SW480 (cell line): ENCODE data around the gene FBXW5.

Experiments used
- DNase-seq: peaks from one replicate; pipeline ENCODE4 v3.0.0-alpha.2; 2016; ENCODE audit warnings: low spot score

FBXW5 gene

DNA sequence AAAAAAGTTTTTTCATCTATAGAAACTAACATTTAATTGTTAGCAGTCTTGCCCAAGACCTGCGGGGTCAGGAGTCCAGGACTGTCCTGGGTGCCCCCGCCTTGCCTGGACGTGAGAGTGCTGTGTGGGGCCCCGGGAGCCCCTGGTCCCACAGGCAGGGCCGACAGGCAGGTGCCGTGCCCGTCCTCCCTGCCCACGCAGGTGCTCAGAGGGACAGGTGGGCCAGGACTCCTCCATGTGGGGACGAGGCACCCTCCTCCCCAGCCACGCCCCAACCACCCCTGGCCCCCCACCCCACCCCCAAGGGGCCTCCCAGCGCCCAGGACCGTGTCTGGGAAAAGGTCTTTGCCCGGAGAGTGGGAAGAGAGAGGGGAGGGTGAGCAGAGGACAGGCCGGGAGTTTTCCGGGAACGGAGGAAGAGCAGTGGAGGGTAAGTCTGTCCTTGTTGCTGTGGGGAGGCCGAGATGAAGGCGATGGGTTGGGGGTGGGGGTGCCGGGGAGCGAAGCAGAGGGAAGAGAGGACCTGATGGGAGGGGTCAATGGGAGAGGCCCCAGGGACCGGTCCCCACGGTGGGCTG, 4.8 kb upstream of the FBXW5 start:
- no peak for DNase-seq

DNA sequence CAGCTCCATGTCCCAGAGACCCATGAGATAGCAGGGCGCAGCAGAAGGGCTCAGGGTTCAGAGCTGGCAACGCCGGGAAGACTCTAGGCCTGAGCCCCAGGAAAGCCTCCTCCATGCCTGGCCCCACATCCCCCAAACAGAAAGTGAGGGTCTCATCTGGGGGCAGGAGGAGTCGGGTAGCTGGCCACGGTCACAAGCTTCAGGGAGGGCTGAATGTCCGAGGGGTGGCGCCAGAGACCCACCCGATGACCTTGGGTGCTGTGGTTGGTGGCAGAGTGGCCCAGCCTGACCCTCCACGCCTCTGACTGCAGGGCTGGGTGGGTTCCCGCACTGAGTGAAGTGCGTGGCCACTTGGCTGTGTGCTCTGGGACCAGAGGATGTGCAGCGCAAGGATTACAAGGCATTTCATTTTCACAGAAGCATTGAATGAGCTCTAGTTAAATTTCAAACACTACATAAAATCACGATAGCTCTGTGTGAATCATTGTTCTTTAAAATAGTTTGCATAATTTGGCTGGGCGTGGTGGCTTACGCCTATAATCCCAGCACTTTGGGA, 3.5 kb upstream of the FBXW5 start:
- peak; percentile 68 for DNase-seq

DNA sequence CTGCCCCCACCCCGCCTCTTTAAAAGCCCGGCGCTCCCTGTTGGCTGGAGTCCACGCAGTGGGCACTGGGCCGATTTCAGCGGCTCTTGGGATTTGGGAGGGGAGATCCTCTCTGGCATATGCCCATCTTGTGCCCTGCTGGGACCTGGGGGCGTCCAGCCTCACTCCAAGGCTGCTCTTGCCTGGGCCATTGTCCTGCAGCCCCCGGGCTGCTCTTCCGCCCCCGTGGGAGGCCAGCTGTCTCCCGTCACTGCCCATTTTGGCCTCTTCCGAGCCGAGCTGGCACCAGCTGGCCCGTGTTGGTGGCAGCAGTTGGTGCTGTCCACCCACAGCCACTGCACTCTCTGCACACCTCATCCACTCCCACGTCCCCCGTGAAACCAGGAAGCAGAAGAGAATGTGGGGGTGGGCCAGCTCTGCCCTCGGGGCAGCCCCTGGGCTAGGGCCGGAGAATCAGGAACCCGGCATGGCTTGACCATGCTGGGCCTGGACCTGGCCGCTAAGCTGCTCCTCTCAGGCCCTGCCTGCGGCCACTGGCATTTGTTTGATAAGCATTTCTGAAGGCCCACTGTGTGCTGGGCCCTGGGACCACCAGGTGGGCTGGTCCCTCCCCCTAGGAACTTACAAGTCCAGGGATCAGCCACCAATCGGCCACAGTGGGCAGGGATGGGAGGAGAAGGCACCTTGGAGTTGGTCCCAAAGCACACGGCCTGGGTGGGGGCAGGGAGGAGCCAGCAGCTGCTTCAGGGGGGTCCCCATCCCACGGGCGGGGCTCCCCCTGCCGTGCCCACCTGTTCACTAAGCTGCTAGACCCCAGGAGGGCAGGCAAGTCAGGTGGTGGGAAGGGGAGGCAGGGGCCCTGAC, 2.7 kb upstream of the FBXW5 start:
- no peak for DNase-seq

DNA sequence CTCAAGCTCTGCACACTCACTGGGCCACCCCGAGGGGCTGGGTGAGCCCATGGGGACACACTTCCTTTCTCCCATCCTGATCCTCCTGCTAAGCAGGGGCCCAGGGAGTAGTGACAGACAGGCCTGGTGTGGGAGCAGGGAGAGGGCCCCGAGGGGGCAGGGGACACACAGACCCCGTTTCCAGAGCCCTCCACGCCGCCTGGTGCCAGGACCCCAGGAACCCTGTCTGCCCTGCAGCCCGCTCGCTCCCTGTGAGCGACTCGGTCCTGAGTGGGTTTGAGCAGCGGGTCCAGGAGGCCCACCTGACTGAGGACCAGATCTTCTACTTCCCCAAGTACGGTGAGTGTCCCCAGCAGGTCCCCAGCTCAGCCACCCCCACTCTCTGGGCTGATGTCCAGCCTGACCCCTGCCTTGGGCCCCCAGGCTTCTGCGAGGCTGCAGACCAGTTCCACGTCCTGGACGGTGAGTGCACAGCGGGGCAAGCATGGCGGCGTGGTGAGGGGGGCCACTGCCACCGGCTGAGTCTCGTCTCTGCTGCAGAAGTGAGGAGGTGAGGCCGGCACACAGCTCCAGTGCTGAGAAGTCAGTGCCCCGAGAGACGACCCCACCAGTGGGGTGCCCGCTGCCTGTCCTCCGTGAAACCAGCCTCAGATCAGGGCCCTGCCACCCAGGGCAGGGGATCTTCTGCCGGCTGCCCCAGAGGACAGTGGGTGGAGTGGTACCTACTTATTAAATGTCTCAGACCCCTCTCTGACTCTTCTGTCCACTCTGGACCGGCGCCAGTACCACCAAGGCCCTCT, 1.9 kb upstream of the FBXW5 start:
- DNase-seq = no peak

DNA sequence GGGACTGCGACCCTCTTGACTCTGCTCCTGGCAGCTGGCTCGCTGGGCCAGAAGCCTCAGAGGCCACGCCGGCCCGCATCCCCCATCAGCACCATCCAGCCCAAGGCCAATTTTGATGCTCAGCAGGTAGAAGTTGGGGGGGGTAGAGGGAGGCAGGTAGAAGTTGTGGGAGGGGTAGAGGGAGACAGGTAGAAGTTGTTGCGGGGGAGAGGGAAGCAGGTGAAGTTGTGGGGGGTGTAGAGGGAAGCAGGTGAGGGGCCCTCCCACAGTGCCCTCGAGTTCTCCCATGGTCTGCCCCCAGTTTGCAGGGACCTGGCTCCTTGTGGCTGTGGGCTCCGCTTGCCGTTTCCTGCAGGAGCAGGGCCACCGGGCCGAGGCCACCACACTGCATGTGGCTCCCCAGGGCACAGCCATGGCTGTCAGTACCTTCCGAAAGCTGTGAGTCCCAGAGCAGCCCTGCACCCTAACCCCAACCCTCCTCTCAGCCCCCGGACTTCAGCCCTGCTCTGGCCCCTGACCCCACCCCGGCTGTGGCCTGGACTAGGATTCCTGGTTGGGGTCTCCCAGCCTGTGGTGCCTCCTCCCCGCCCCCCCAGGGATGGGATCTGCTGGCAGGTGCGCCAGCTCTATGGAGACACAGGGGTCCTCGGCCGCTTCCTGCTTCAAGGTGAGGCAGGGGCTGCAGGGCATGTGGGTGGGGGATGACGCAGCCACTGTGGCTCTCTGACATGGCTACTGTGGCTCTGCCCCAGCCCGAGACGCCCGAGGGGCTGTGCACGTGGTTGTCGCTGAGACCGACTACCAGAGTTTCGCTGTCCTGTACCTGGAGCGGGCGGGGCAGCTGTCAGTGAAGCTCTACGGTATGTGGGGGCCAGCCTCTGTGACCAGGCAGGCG, 1.0 kb upstream of the FBXW5 start:
- DNase-seq = no peak

DNA sequence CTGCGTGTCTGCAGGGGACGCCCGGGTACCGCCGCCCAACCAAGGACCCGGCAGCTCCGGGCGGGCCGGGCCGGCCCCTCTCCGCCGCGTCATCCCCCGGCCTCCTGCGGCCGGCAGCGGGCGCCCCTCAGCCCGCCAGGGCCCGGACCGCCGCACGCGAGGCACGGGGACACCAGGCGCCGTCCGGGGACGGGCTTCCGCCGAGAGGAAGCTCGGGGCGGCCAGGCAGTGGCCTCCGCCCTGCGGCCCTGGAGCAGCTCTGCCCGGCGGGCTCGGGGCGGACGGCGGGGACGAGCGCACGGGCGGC, 373 bp downstream of the FBXW5 start:
- no peak for DNase-seq

DNA sequence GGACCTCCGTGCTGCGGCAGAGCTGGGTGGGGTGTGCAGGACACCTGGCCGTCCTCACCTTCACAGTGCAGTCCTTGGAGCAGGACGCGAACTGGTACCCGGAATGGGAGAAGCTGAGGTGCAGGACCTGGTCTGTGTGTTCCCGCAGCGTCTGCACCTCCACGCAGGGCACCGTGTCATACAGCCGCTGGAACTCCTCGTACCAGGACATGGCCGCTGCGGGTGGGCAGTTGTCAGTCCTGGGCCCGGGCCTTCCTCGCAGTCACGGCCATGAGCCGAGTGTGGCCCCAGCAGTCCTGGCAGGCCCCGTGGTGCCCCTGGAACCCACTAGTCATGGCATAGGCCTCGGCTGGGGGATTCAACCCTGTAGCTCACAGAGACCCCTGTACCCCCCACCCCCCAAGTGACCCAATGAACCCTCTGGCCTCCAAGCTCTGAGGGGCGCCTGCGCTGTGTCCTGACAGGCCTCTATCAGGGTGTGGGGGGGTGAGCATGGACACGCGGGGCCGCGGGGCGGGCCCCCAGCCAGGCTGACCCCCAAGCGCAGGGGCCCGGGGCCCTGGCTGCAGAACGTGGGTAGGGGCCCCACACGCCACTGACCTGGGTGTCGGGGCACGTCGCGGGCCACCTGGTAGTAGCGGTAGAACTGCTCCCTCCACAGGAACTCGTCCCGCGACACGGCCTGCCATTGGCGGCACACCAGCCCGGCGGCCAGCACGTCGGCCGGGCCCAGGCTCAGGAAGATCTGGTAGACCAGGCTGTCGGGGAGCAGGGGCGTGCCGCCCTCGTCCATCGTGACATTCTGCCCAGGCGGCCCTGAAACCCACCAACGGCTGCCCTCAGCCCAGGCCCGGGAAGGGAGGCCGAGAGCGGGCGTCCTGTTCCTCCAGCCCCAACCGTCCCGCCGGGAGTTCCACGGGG, 987 bp downstream of the FBXW5 start:
- no peak for DNase-seq

DNA sequence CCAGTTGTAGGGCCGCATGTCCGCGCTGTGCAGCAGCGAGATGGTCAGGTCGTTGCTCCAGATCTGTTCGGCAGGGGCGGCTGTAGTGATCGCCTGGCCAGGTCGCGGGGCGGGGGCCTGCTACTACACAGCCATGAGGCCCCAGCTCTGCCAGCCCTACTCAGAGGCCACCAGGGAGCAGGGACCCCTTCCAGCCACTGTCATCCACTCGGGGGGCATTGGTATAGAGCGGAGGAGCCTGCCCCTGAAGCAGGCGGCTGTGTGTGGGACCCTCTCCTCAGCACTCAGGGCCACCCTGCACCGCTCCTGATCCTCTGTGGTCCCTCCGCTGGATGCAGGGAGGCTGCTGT, 1.7 kb downstream of the FBXW5 start:
- no peak for DNase-seq

DNA sequence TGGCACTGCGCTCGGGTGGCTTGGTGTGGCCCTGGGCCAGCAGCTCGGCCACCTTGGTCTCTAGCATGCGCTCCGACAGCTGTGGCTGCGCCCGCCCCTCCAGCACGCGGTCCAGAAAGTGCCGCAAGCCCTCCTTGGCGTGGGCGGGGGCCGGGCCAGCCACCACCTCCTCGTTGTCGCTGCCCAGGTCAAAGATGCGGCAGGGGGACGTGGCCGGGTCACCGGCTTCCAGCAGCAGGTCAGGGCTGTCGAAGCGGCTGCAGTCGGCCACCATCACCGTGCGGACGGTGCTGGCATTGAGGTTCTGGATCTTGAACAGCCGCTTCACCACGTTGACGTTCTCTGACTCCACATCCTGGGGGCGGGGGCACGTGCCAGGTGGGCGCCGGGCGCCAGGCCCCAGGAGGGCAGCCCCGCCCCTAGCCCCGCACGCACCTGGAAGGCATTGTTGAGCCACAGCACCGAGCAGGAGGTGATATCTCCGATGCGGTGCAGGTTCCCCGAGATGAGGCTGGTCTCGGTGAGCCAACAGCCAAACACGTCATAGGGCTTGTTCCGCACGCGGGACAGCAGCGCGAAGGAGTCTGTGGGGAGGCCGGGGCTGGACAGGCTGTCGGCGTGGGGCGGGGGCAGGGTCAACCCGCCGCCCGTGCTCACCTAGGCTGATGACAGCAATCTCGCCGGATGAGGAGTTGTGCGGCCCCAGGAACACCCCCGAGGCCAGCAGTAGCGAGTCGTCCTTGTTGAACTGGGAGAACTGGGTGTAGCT, 2.2 kb downstream of the FBXW5 start:
- DNase-seq = no peak

DNA sequence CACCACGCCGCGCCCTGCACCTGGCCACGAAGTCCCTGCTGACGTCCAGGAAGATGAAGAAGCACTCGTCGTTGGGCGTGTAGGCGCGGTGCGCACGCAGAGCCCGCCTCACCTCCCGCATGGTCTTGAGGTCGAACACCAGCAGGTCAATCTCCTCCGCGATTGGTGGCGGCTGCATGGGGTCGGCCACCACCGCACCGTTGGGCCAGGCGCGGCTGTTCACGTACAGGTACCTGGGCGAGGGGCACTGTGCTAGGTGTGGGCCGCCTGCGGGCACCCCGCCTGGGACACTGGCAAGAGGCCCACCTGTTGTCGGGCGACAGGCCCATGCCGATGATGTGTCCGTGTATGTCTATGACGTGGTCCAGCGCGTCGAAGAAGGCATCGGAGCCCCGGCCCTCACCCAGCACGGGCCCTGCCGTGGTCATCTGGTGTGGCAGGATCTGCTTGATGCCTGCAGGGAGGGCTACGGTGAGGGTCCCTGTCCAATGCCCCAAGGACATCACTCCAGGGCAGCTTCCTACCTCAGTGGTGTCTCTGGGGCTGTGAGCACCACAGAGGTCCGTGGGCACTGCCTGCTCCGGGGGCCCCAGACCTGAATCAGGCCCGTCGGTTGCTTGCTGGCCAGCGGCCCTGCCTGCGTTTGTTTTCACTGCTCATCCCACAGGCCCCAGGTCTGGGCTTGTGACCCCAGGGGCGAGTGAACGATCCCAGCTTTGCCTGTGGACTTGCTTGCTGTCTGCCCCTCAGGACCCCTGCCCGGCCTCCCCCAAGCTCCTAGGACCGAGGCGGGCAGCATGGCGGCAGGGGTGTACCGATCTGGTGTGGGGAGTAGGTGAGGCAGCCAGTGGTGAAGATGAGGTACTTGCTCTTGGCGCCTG, 3.1 kb downstream of the FBXW5 start:
- DNase-seq = no peak

DNA sequence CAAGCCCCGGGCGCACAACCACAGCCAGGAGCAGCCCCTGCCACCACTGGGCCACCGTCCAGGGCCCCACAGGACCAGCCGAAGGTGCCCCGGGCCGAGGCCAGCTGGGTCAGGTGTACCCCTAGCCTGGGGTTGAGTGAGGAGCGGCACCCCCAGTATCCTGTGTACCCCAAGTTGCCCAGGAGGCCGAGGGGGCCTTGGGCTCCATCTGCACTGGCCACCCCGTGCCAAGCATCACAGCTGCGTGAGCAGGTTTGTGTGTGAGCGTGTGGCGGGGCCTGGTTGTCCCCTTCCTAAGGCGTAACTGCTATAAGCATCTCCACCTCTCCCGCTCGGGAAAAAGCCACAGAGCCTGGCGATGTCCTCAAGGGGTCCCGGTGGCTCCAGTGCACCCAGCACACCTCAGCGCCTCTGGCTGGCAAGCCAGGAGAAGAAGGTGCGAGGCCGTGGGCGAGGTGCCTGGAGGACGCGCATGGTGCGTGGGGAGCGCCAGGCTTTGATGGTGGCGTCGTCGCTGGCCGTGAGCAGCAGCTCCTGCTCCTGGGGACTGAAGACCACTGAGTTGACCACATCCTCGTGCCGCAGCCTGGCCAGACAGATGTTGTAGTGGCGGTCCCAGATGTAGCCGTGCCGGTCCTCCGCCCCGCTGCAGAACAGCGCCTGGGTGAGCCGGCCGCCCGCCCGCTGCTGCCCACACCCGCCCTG, 3.9 kb downstream of the FBXW5 start:
- DNase-seq = no peak

DNA sequence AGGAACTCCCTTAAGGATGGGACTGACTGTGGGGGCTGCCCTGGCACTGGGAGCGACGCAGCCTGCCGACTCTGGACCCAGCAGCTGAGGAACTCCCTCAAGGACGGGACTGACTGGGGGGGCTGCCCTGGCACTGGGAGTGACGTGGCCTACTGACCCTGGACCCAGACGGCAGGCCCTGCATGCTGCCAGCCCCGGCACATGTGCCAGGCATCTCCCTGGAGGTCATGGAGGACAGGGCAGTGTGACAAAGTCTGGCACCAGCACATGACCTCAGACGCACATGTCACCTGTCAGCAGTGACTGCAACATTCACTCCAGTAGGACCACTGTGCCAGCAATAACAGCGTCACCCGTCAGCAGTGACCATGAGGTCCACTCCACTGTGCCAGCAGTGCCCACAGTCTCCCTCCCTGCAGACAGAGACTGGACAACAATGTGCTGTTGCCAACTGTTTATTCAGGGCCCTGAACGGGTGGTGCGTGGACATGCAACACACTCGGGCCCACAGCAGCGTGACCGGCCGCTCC, 4.5 kb downstream of the FBXW5 start:
- no peak for DNase-seq

DNA sequence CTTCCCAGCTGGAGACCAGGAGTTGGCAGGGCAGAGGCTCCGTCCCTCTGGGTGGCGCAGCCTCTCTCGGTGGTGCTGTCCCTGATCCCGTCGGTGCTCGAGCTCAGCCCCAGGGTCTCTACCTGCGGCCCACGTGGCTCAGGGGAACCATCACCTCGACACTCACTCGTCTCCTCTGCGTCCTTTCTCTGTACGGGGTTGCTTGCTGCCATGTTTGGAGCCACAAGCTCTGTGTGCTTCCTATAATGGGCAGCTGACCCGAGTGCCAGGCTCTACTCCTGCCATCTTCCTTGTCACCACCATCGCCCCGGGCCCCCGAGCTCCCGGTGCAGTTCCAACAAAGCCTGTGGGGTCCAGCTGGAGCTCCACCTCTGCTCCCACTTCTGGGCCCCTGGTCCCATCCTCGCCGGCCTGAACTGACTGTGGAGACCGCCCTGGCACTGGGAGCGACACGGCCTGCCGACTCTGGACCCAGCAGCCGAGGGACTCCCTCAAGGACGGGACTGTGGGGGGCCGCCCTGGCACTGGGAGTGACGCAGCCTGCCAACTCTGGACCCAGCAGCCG, 5.0 kb downstream of the FBXW5 start:
- DNase-seq = no peak

DNA sequence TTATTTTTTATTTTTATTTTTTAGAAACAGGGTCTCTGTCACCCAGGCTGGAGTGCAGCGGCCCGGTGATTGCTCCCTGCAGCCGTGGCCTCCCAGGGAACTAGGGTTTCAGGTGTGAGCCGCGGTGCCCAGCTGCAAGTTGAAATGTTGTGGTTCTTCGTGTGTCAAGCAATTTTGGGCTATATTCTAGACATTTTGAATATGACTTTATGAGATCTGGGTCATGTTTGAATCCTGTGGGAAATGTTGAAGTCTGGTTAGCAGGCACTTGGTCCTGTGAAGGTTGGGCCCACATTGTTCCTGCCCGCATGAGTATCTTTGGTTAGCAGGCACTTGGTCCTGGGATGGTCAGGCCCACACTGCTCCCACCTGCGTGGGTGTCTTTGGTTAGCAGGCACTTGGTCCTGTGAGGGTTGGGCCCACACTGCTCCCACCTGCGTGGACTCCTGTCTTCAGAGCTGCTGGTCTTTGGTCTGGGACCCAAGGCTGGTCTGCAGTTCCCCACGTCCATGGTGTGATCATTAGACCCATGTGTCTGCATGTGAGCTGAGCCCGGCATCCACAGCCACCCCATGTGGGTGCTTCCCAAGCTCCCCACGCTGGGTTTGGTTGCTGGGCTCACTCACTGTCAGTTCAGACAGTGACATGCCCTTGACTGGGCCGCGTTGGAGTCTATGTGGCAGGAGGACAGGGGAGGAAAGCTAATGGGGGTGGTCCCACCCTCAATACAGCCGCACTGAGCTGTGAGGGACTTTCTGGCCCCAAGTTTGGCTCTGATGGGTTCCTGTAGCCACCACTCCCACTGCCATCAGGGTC, 7.1 kb downstream of the FBXW5 start:
- no peak for DNase-seq

DNA sequence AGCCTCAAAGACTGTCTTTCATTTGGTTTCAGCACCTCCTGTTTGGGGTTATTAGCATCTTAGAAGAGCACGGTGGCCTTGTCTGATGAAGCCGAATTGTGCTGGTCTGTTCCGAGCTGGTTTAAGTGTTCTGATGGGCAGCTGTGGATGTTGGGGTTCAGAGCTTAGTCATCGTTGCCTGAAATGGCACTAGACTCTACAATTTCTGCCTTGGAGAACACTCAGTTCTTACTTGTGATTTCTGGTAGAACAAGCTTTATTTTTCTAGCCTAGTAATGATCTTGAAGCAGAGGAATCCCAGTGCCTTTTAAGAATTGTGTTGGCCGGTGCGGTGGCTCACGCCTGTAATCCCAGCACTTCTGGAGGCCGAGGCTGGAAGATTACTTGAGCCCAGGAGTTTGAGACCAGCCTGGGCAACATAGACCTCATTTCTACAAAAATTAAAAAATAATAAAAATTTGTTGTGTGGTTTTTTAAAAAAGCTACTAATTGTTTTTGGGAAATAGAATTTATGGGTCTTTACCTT, 7.8 kb downstream of the FBXW5 start:
- DNase-seq = no peak

DNA sequence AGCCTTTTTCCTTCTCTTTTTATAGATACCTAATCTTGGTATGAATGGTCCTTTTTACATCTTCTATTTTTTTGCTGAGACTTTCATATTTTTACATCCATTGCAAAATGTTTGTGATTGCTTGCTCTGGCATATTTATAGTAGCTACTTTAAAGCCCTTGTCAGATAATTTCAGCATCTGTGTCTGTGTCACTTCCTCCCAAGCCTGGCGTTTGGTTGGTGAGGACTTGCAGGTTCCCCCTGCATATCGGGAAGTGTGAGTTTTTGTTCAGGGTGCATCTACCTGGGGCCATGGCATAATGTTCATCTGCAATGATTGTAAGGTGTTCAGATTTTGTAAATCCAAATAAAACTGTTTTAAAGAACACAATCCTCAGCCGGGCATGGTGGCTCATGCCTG, 8.9 kb downstream of the FBXW5 start:
- DNase-seq = no peak

DNA sequence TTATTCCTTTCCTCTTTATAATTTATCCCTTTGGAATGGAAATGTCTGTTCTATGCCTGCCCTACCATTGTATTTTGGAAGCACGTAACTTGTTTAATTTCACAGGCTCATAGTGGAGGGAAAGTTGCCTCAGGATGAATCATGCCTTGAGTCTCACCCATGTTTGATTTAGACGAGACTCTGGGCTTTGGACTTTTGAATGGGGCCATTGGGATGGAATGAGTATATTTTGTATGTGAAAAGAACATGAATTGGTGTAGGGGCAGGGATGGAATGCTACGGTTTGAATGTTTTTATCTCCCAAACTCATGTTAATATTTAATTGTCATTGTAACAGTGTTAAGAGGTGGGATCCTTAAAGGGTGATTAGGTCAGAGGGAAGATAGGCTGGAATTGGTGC, 10.3 kb downstream of the FBXW5 start:
- DNase-seq = no peak
